NCI-H128 (cell line): ENCODE data around the gene SDHA.
"Not testable (repeated sequence)": the region's sequence is repeated elsewhere in the genome, so short reads cannot be mapped to it uniquely, and the experiment has no call there.

Experiments used
- DNase-seq: peaks from one replicate; lab custom pipeline; 2025; ENCODE audit not compliant: unreplicated experiment; lab: John Stamatoyannopoulos, UW

The SDHA gene

DNA sequence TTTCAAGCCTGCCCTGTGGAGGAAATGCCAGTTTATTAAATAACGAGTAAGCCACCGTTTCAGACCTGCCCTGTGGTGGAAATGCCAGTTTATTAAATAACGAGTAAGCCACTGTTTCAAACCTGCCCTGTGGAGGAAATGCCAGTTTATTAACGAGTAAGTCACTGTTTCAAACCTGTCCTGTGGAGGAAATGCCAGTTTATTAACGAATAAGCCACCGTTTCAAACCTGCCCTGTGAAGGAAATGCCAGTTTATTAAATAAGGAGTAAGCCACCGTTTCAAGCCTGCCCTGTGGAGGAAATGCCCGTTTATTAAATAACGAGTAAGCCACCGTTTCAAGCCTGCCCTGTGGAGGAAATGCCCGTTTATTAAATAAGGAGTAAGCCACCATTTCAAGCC is 33.9 kb downstream of the SDHA start:
- not testable (repeated sequence) for DNase-seq

DNA sequence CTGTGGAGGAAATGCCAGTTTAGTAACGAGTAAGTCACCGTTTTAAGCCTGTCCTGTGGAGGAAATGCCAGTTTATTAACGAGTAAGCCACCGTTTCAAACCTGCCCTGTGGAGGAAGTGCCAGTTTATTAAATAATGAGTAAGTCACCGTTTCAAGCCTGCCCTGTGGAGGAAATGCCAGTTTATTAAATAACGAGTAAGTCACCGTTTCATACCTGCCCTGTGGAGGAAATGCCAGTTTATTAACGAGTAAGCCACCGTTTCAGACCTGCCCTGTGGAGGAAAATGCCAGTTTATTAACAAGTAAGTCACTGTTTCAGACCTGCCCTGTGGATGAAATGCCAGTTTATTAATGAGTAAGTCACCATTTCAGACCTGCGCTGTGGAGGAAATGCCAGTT is 34.4 kb downstream of the SDHA start:
- no peak for DNase-seq

DNA sequence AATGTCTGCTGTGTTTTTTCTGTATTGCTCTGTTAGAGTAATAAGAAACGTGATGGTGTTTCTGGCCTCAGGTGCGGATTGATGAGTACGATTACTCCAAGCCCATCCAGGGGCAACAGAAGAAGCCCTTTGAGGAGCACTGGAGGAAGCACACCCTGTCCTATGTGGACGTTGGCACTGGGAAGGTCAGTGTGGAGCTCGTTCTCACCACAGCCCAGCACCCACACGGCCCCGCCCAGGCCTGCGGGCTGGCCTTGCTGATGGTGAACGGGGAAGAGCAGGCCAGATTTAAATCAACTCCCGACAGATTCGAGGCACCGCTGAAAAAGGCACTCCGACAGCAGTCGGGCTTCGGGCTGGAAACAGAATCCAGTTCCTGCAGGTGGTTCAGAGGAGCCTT is 36.2 kb downstream of the SDHA start:
- not testable (repeated sequence) for DNase-seq

DNA sequence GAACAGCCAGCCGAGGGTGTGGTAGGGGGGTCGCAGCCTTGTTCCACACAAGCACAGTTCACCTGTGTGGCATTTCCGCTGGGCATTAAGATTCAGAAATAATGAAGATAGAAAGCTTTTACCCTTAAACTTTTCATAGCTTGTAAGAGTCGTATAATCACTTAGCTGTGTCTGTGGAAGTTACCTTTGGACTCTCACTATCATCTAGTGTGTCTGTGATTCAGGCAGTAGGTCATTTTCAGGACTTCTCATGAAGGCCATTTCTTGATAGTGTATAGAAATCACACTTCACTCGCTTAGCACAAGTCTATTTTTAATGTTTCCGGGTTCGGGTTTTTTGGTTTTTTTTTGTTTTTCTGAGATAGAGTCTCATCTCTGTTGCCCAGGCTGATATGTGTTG is 37.0 kb downstream of the SDHA start:
- DNase-seq = not testable (repeated sequence)

DNA sequence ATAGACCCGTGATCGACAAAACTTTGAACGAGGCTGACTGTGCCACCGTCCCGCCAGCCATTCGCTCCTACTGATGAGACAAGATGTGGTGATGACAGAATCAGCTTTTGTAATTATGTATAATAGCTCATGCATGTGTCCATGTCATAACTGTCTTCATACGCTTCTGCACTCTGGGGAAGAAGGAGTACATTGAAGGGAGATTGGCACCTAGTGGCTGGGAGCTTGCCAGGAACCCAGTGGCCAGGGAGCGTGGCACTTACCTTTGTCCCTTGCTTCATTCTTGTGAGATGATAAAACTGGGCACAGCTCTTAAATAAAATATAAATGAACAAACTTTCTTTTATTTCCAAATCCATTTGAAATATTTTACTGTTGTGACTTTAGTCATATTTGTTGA is 38.2 kb downstream of the SDHA start:
- not testable (repeated sequence) for DNase-seq

- no peak for DNase-seq
These were observed 39.0 kb downstream of the SDHA start for GRCh38 chr5:257148-257547.

DNA sequence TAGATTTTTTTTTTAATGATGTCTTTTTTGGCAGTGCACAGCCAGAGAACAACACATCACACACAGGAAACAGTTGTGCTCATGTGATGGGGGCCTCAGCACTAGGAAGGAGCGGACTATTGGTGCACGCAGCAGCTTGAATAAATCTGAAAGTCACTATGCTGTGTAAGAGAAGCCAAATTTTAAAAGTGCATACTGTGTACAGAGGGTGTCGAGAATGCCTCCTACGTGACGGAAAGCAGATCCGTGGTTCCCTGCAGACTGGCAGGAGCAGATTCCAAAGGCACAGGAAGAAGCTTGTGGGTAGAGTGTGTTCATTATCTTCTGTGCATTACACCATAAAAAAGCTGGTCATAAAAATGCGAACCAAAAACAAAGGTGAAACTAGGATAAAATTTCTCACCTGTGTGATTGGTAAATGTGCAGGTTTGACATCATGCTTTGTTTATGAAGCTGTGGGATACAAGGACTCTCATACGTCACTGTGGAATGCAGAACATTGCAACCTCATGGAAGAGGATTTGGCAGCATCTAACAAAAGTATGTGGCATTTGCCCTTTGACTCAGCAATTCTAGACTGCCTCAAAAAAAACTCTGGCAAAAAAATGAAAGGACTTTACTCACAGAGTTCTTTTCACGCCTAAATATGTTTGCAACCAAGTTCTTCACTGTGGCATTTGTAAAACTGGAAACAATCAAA is 45.3 kb downstream of the SDHA start:
- not testable (repeated sequence) for DNase-seq

DNA sequence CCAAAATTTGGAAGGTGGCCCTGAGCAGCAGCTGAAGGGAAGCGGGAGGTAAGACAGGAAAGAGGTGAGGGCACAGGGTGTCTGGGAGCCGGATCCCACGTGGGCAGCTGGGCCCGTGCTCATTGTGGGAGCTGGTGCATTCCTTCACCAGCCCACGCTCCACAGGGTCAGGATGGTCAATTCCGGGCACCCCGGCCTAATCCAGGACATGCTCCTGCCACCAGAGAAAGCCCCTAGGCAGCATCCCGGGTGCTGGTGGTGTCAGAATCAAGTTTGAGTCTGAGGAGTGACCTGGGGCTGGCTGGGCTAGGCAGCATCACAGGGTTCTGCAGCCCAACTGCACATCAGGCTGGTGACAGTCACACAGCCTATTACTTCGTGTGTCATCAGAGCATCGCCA is 46.2 kb downstream of the SDHA start:
- no peak for DNase-seq

DNA sequence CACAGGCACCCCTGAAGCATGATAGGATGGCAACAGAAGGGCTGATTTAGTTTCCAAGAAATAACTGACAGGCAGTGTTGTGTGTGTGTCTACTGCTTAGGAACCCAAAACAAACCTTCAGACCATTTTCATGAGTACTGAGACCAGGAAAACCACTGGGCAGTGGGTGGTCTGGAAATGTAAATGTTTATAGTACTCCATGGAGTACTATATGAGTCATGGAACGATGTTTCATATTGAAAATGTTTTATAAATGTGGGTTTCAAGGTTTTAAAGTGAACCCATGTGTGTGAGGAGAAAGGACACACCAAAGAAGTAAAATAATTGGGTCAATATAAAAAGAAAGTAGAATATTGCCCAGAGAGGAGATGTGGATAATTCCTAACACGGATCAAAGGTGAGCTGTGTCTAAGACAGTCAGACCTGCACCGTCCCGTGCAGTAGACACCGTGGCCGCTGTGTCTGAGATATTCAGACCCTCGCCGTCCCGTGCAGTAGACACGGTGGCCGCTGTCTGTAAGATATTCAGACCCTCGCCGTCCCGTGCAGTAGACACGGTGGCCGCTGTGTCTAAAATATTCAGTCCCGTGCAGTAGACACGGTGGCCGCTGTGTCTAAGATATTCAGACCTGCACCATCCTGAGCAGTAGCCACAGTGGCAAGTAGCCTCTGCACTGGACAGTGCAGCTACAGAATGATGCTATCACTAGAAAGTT is 48.3 kb downstream of the SDHA start:
- DNase-seq = not testable (repeated sequence)

- no peak for DNase-seq
These were observed 49.6 kb downstream of the SDHA start for GRCh38 chr5:267716-268115.

DNA sequence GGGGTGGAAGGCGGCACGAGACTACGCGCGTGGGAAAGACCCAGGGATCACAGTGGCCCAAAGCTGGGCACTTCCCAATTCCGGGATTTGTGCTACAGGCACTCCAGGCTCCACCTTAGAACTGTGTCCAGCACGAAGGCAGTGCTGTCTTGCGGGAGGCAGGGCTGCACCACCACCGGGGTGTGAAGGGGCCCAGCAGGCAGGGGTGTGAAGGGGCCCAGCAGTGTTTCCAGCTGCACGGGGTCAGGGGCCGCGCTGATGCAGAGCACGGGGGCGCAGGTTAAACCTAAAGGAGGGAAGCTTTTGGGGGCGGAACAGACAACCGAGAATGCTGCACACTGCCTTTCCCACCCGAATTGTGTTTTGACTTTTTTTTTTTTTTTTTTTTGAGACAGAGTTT is 52.2 kb downstream of the SDHA start:
- no peak for DNase-seq

GRCh38 chr5:271828-272167 is 53.7 kb downstream of the SDHA start:
- DNase-seq = not testable (repeated sequence)

DNA sequence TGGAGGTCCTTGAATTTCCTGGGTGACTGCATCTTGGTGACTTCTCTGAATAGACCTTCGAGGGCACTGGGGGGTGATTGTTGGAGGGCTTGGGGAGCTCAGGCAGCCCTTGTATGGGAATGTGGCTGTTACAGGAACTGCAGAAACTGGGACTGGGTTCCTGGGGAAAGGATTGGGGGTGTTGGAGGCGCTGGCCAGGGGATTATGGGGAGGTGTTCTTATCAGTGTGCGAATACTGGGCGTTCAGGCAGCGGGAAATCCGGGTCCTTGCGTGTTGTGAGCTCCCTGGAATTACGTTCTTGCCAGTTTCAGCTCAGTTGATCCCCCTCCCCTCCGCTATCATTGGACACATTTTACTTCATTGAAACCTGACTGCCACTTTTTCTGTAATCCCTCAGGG is 55.0 kb downstream of the SDHA start:
- DNase-seq = not testable (repeated sequence)

DNA sequence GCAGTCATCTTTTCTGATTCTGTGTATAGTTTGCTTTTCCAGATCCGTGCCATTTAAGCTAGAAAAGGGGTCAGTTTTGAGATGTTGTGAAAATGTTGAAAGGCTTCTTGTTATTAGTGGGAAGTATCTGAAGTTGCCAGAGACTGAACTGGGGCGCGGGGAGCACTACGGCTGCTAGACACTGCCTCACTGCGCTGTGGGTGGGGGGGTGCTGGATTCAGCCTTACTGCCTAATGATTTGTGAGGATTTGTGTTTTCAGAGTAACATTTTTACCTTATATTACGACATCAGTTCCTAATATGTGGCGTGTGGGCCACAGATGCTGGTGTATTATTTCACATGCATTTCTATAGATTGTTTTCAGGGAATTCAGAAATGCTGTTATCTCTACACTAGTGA is 55.4 kb downstream of the SDHA start:
- not testable (repeated sequence) for DNase-seq

DNA sequence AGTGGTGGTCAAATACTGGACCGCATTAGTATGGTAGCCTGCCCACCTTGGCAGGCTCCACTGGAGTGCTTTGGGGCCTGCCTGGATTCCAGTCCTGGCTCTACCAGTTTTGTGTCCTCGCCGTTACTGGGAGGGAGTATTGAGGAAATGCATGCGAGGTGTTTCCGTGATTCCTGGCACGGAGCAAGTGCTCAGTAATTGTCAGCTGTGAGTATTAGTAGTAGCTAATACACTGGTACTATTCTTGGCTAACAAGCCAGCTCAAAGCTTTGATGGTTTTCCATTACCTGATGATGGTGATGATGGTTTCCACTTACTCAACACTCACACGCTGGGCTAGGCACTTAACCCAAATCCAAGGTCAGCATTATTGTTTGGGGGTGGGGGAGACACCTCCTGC is 56.2 kb downstream of the SDHA start:
- not testable (repeated sequence) for DNase-seq

DNA sequence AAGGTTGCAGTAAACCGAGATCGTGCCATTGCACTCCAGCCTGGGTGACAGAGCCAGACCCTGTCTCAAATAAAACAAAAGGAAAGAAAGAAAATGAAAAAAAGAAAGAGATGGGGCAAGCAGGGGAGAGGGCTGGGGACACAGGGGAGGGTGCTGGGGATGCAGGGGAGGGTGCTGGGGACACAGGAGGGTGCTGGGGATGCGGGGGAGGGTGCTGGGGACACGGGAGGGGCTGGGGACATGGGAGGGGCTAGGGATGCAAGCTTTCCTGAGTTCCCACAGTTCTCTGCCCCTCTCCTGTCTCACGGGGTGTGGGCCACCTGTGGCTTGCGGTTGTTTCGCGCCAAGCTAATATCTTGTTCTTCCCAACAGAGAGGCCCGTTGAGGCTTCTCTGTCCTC is 60.5 kb downstream of the SDHA start:
- no peak for DNase-seq

DNA sequence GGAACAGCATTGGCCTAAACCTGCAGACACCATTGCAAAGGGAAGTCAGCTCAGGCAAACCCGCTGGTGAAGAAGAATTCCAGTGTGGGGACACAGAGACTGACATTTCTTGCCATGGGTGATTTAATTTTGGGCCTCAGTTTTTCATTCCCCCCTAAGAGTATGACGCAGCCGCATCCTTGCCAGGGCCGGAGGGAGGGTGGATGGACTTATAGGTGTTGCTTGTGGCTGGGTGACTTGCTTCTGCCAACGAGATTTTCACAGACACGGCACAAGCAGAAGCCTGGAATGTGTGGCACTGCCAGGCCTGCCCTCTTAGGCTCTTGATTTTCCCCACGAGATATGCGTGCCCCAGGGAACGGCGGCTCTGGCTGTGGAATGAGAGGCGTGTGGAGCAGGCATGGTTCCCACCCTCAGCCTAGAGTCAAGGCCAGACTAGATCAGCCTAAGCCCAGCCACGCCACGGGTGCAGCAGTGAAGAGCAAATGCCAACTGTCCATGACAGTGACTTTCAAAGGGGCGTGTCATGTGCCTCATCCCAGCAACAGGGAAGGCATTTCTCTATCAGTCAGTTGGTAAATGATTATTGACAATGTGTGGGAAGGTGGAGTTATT is 61.0 kb downstream of the SDHA start:
- DNase-seq = not testable (repeated sequence)

- no peak for DNase-seq
These were observed 68.0 kb downstream of the SDHA start for GRCh38 chr5:285991-286557.

DNA sequence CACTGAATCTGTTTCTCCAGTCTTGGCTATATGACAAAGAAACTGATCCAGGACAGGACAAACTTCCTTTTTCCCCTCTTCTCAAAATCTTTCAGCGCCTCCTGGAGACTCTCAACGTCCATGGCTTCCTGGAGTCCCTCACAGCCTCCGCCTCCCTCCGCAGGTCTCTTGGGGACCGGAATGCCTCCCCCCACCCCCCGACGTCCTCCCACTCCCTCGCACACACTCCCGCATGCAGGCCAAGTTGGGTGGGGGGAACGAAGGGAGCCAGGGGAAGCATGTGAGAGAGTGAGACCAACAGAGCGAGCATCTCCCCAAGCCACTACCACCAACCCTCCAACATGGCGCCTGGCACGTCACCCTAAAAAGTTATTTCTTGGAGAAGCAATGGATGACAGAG is 72.1 kb downstream of the SDHA start:
- not testable (repeated sequence) for DNase-seq

- DNase-seq = not testable (repeated sequence)
These were observed 73.2 kb downstream of the SDHA start for GRCh38 chr5:291345-291744.

DNA sequence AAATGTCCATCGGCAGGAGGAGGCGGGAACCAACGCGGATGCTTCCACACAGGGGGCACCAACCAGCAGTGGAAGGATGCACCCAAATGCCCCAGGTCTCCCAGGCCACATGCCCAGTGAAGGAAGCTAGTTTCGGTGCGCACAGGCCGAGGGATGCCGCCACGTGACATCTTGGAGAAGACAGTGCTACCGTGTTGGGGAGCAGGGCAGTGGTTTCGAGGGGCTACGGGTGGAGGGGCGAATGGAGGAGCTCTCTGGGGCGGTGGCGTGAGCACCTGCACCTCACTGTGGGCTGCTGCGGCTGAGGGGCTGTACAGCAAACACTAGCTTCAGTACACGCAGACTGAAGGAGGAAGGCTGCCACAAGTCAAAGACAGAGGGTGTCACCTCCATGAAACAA is 76.7 kb downstream of the SDHA start:
- DNase-seq = not testable (repeated sequence)

GRCh38 chr5:296207-296606 is 78.1 kb downstream of the SDHA start:
- DNase-seq = not testable (repeated sequence)
